HuH-7.5 (cell line): Measurements from ENCODE around the gene FGF14.
"Not testable (repeated sequence)": the region's sequence is repeated elsewhere in the genome, so short reads cannot be mapped to it uniquely, and the experiment has no call there.

ENCODE experiments used
- DNase-seq: peaks from one replicate; pipeline ENCODE4 v3.0.0; 2011; ENCODE audit warnings: low spot score

Gene FGF14

GRCh38 chr13:102040812-102041211, 361.0 kb downstream of the FGF14 start:
- no peak for DNase-seq

DNA sequence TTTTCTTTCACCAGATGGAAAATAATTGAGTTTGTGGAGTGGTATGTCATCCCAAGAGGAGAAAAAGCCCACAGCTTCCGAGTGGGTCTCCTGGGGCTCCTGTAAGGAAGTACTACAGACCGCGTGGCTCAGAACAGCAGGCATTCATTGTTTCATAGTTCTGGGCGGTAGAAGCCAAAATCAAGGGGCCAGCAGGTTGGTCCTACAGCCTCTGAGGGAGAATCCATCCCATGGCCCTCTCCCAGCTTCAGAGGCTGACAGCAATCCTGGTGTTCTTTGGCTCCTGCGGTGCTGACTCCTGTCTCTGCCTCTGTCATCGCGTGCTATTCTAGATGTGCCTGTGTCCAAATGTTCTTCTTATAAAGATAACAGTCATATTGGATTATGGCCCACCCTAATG, 362.6 kb downstream of the FGF14 start:
- no peak for DNase-seq

DNA sequence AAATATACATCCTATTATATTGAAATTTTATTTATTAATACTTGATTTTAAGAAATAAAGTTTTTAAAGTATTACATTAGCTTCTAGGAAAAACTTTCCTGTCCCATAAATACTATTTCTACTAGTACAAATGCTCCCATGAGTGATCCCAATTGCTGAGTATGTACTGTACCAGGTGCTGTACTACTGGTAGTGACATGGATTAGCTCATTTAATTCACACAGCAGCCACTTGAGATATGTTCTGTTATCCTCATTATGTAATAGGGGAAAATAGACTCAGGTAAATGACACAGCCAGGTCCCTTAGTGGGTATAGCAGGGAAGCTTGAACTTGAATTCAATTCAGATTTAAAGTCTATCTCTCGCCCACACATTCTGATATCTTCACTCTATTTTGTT, 363.1 kb downstream of the FGF14 start:
- no peak for DNase-seq

DNA sequence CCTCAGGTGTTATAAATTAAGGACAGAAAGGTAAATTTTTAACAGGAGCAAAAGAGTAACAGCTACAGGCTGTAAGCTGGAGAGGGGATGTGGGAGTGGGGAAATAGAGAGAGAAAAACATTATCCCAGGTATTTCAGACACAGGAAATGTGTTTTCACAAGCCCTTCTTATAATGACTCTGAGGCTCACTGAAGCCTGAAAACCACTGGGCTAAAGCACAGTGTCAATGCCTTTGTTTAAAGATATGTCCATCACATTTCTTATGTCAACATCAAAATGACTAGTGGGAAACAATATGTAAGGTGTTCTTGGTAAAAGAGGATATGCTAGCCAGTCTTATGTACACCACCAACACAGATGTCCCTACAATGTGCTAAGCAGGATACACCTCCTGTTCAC, 365.9 kb downstream of the FGF14 start:
- no peak for DNase-seq

DNA sequence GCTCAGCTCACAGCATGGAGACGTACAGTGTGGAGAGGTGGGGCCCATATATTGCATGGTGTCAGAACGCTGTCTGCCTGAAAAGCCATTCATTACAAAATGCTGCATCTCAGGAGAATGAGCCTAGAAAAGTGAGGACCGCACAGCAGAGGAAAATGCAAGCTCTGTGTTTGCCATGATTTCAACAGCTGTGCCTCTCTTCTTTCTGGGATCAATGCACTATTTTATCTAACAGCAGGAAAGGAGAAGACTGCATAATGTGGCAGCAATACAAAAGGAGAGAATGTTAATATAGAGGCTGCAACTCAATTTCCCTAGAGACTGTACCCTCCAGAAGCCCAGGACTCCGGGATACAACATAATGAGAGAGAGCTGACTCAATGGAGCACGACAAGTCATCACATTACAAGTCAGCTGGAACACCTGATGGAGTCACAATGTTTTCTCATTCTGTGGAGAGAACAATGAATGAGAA, 368.0 kb downstream of the FGF14 start:
- DNase-seq: no peak

- no peak for DNase-seq
Measured at GRCh38 chr13:102033386-102033785, 368.5 kb downstream of the FGF14 start.

- DNase-seq: no peak
Measured at GRCh38 chr13:102028868-102029267, 373.0 kb downstream of the FGF14 start.

DNA sequence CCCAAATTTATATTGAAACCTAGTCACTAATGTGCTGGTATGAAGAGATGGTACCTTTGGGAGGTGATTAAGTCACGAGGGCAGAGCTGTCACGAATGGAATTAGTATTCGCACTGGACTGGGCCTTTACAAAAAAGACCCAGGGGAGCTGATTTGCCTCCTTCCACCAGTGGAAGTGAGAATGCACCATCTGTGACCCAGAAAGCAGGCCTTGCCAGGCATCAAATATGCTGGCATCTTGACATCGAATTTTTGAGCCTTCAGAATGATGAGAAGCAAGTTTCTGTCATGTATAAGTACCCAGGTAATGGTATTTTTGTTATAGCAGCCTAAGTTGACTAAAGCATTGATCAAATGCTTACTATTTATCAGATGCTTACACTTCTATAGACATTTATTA, 373.6 kb downstream of the FGF14 start:
- DNase-seq: no peak

DNA sequence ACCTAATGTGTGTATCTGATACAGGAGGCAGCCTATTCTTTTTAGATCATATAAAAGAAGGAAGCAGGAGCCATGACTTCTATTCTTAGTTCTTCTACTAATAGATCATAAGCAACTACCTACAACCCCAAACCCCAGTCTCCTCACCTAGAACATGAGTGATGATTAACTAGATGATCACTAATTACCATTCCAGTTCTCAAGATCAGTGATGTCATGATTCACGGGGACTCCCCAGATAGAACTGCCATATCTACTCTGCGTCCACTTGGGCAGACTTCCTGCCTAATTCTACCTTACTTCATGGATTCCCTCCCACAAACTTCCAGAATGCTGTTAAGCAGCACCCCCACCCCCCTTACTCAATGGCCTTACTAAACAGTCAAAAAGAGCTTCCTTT, 380.1 kb downstream of the FGF14 start:
- DNase-seq: no peak

- DNase-seq: no peak
Measured at GRCh38 chr13:102020611-102021216, 381.1 kb downstream of the FGF14 start.

- DNase-seq: no peak
Measured at GRCh38 chr13:102018716-102019115, 383.1 kb downstream of the FGF14 start.

GRCh38 chr13:102017248-102017647, 384.6 kb downstream of the FGF14 start:
- DNase-seq: no peak

- no peak for DNase-seq
Measured at GRCh38 chr13:102012299-102013293, 389.3 kb downstream of the FGF14 start.

- DNase-seq: not testable (repeated sequence)
Measured at GRCh38 chr13:102011455-102011854, 390.4 kb downstream of the FGF14 start.

DNA sequence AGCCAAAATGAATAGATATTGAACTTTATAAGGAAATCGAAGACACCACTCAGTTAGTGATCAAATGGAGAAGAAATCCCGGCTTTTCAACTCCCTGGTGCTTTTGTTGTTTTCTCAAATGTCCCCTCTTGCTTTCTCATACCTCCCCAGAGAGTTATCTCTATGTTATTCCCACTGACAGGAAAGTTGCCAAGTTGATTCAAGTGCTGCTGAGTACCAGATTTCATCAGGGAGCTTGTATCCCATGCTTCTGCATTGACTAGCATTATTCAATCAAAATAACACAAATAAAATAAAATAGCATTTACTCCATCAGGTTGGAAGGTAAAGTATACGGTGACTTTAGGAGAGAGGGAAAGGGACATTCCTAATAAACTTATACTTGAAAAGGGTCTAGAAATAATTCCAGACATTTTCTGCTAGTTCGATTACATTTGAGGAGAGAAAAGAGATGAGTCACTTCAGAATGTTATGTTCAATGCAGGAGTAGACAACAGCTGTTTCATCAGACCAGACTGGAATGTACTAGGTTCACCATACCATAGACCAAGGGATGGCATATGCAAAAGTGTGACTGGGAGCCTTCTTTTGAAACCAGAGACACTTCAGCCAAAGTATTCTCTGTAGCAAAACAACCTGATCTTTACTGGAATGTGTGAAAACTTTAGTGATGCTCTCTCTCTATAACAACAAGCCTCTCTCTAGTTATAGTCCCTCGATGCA, 397.8 kb downstream of the FGF14 start:
- DNase-seq: no peak

DNA sequence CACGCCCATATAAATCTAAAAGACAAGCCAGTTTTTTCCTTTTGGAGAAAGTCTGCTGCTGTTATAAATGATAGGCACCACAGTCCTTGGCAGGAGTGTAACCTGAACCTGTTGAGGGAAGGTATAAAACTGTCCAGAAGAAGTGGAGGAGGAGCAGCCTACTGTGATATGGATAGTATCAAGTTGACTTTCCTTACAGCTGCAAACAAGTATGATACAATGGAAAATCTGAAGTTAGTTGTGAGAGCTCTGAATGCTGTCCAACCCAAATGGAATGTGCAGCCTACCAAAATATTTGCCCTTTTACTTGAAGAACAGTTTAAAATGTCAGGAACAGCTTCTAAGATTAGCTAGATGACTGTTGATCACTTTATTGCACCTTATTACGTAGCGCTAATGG, 399.6 kb downstream of the FGF14 start:
- DNase-seq: no peak

GRCh38 chr13:102000764-102001163, 401.1 kb downstream of the FGF14 start:
- DNase-seq: no peak

GRCh38 chr13:101998129-101998528, 403.7 kb downstream of the FGF14 start:
- DNase-seq: no peak

DNA sequence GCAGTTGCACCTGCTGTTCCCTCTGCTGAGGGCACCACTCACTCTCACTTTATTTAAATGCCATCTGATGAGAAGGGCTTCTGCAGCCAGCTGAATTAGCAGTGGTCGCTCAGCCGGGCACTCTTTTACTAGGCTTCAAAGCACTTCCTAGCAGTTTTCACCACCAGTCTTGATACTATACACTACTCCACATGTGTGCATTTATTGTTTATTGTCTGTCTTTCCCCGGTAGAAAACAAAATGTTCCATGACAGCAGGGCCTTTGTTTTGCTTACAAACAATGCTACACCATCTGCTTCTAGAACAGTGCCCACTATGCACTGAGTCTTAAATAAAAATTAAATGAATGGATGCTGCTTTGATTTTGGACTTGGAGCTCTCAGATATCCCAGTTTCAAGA, 404.9 kb downstream of the FGF14 start:
- DNase-seq: no peak

GRCh38 chr13:101989798-101990350, 412.0 kb downstream of the FGF14 start:
- DNase-seq: no peak

DNA sequence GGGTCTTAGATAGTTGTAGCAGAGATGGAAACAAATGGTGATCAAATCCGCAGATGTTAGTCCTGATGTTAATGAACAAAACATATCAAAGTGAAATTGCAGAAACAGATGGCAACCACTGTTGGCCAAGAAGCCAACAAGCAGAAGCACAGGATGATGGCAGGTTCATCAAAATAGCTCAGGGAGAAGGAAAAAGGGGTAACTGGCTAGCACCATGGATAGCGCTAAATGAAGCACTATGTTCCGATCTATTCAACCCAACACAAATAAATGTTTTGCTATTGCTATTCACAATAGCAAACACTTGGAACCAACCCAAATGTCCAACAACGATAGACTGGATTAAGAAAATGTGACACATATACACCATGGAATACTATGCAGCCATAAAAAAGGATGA, 413.7 kb downstream of the FGF14 start:
- DNase-seq: no peak

GRCh38 chr13:101986316-101986715, 415.5 kb downstream of the FGF14 start:
- no peak for DNase-seq
